ENCODE data around the gene FKBP4.
"Not testable (repeated sequence)": the region's sequence is repeated elsewhere in the genome, so short reads cannot be mapped to it uniquely, and the experiment has no call there.

Gene FKBP4, protein sequence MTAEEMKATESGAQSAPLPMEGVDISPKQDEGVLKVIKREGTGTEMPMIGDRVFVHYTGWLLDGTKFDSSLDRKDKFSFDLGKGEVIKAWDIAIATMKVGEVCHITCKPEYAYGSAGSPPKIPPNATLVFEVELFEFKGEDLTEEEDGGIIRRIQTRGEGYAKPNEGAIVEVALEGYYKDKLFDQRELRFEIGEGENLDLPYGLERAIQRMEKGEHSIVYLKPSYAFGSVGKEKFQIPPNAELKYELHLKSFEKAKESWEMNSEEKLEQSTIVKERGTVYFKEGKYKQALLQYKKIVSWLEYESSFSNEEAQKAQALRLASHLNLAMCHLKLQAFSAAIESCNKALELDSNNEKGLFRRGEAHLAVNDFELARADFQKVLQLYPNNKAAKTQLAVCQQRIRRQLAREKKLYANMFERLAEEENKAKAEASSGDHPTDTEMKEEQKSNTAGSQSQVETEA

DNA sequence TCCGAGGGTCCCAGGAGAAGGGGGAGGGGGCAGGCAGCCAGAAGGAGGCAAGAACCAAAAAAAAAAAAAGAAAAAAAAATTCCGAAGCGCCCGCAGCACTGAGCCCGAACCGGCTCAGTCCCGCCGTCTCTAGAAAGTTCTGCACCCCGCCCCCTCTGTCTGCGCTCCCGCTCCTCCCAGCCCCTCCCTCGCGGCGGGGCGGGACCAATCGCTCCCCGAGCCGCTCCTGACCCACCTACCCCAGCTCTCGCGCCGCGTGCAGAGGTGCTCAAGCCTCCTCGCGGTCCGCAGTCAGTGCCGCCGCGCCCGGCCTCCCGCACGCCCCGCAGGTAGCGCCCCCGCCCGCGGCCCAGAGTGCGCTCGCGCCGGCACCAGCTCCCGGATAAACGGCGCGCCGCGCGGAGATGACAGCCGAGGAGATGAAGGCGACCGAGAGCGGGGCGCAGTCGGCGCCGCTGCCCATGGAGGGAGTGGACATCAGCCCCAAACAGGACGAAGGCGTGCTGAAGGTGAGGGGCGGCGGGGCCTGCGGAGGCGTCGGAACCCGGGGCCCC, at the start of gene FKBP4:
TSS of gene FKBP4 (plus strand) at position 235 of the 554 bp plus-strand sequence. CDS start at position 405, 170 bp downstream.
- peak; percentile 83 for DNase-seq

DNA sequence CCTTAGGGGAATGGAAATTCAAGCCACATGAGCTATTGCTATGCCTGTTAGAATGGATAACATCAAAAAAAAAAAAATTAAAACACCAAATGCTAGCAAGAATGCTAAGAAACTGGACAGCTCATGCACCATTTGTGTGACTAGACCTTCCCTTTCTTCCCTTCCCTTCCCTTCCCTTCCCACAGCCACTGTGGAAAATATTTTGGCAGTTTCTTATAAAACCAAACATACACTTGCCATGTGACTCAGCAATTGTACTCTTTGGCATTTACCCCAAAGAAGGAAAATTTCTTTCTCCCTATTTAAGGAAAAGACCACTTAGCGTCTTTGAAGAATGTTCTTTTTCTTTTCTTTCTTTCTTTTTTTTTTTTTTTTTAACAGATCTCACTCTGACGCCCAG, 49.1 kb upstream of the FKBP4 start:
- no peak for DNase-seq

DNA sequence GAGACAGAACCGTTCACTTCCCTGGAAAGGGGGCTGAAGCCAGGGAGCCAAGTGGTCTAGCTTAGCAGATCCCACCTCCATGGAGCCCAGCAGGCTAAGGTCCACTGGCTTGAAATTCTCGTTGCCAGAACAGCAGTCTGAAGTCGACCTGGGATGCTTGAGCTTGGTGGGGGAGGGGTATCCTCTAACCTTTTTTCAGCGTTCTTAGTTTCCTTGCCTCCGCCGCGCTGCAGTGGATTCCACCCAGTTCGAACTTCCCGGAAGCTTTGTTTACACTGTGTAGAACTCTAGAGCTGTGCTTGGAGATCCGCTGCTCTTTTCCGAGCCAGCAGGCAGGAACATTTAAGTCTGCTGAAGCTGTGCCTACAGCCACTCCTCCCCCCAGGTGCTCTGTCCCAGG, 45.2 kb upstream of the FKBP4 start:
- DNase-seq: no peak

DNA sequence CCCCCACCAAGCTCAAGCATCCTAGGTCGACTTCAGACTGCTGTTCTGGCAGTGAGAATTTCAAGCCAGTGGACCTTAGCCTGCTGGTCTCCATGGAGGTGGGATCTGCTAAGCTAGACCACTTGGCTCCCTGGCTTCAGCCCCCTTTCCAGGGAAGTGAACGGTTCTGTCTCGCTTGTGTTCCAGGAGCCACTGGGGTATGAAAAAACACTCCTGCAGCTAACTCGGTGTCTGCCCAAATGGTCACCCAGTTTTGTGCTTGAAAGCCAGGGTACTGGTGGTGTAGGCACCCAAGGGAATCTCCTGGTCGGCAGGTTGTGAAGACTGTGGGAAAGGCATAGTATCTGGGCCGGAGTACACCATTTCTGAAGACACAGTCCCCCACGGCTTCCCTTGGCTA, 44.6 kb upstream of the FKBP4 start:
- no peak for DNase-seq

DNA sequence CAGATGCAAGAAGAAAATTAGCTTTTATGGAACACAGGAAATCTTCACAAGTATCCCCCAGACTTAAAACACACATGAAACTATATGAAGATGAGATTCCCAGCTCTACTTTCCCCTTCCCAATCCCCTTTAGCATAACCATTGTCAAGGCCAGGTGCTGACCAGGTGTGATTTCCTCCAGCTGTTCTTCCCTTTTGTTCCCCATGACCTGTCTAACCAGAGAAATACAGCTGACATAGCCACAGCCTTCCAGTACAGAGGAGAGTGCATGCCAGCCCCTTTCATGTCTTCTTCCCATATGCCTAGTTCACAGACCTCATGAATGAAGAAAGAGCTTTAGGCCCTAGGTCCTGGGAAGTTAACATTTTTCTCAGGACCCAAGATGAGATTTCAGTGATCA, 43.5 kb upstream of the FKBP4 start:
- no peak for DNase-seq

DNA sequence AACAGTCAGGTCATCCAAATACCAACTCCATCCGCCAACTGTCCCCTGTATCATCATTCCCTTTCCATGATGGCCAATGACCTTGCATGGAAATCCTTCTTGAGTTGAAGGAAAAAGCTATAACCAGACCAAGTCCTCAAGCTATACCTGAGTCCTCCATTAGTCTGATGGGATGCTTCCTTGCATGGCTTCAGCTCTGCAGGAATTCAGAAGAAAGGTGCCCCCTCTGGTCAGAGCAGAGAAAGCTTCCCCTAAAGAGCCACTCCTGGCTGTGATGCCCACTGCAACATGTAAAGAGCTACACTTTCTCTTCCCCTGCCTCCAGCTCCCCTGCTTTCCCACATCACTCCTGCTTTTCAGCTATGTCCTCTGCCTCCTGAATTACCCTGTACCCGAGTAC, 43.1 kb upstream of the FKBP4 start:
- DNase-seq: no peak

DNA sequence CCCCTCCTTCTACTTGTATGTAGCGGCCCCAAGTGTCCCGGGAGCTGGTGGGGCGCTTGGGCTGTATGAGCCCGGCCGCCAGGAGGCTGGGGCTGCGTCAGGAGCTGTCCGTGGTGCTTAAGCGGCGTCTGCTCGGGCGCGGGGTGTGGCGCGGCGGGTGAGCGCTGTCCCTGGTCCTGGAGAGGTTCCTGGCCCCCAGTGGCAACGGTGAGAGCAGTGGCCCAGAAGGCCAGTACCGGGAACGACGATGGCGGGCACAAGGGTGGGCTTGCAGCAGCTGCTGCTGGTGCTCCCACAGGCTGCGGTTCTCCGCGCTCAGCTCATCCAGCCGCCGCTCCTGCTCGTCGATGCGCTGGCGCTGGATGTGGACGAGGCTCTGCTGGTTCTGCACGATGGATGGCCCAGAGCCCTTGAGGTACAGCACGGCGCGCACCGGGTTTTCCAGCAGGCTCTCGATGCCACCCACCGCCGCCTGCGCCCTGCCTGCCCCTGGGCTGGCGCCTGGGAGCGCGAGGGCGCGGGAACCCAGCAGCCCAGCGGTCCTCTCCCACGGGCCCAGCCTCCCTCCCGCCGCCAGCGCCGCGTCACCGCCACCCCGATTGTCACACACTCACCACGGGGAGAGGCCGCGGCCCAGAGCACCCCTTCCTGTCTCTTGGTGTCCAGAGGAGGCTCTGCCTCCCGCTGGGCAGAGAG, 41.9 kb upstream of the FKBP4 start:
- peak; percentile 52 for DNase-seq

DNA sequence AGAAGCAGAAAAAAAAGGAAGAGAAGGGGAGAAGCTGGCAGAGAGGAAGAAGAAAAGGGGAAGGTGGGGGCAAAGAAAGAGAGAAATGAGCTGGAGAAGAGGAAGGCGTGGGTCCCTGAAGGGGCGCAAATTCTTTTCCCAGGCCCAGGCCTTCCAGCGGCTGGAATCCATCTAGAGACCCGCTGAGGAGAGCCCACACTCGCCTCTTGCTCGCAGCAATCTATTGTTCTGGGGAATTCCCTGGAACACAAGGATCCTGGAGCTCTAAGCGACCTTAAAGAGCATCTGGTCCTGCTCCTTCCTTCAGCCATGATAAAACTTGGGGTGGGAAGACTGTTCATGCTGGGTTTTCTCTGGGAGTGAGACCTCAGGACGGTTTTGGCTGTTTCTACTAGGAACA, 41.2 kb upstream of the FKBP4 start:
- DNase-seq: no peak

DNA sequence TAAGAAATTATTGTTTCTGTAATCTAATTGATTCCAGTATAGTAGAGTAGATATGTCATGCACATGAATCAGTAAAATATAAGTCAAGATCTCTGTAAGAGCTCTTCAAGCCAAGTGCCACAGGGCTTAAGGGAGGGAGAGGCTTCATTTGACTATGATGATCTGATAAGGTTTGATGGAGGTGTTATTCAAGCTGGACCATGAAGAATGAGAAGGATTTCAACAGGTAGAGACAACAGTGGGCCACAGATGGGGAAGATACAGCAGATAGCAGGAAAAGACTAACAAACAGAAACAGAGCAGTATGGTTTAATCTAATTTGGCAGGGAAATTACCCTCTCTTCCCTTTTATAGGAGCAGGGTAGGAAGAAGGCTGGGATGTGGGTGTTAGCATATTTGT, 40.6 kb upstream of the FKBP4 start:
- no peak for DNase-seq

DNA sequence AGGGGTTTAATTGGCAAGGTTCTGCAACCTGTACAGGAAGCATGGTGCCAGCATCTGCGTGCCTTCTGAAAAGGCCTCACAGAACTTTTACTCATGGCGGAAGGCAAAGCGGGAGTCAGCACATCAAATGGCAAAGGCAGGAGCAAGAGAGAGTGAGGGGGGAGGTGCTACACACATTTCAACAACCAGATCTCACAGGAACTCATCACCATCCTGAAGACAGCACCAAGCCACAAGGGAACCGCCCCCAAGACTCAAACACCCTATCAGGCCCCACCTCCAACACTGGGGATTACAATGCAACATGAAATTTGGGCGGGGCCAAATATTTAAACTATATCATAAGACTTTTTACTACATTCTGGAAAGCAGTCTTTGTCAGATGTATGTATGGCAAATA, 38.0 kb upstream of the FKBP4 start:
- no peak for DNase-seq

DNA sequence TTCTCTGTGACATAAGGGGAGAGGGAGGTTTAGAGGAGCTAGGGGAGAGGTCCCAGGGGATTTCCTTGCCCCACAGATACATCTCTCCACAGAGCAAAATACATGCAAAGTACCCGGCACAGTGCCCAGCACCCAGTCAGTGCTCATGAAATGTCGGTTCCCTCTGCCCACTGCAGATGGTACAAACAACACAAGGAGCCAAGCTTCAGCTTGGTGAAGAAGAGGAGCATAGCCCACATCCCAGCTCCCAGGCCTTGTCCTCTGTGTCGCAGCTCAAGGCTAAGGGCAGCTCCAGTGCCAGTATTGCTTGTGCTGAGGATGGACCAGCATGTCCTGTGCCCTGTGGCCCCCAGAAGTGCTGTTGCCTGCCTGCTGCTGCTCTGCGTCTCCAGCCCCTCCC, 35.0 kb upstream of the FKBP4 start:
- no peak for DNase-seq

DNA sequence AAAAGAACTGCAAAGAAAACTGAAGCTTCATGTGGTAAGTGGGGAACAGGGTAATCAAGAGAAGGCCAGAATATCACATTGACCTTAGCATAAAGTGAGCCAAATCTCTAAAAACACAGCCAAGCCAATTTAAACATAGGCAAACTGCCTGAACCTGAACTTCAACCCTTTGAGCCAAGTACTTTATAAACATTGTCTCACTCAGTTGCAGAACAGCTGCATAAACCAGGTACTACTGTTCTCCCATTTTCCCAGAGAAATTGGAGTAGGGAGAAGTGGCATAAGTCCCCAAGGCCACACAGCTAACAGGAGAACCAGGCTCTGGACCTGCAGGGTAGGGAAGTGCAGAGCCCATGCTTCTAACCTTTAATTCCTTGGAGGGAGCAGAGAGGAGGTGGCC, 30.4 kb upstream of the FKBP4 start:
- no peak for DNase-seq

DNA sequence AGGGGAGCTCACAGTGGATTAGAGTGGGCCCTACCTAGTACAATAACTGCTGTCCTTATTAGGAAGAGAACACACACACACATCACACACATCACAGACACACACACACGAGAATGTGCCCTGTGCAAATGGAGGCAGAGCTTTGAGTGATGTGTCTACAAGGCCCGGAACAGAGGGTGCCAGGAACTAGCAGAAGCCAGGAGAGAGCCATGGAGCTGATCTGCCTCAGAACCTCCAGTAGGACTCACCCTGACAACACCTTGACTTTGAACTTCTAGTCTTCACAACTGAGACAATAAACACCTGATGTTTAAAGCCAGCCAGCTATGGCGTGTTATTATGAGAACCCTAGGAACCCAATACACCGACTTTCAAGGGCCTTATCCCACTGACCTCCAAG, 29.7 kb upstream of the FKBP4 start:
- DNase-seq: no peak

DNA sequence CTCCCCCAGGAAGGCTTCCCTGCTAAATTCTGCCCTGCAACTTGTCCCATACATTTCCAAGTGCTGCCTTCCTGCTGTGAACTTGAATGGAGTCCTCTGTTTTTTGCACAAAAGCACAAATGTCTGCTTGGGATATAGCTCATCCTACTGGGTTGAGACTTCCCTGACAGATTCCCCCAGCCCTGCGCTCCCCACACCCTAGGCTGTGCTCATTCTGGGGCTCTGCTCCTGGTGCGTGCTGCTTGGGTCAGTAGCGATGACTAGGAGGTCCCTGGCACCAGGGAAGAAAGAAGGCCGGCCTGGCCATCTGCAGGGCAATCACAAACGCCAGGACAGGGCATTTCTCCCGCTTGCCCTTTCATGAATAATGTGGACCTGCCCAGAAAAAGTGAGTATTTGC, 29.2 kb upstream of the FKBP4 start:
- no peak for DNase-seq

DNA sequence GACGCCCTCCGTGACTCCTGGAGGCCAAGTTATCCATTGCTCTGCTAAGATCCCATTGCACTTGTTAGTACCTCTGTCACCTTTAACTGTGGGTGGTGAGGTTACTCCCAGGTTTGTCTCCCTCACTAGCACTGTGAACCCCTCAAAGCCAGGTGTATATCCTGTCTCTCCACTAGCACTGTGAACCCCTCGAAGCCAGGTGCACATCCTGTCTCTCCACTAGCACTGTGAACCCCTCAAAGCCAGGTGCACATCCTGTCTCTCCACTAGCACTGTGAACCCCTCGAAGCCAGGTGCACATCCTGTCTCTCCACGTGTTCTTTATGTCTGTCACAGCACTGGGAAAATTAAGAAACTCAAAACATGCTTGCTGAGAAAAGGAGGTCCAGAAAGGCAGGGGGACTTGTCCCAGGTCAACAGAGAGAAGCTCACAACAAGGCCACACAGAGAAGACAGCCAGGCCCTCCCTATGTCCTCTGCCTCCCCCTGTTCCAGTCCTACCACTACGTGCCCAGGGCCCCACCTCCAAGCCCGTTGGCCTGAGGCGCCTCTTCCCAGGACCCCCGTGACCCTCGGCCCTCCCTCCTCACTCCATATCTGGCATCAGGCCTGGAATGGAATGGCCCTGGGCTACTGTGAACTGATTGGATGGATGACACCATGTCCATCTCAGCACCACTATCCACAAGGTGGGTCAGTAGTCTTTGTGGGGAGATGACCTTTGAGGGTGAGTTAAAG, 26.4 kb upstream of the FKBP4 start:
- DNase-seq: no peak

DNA sequence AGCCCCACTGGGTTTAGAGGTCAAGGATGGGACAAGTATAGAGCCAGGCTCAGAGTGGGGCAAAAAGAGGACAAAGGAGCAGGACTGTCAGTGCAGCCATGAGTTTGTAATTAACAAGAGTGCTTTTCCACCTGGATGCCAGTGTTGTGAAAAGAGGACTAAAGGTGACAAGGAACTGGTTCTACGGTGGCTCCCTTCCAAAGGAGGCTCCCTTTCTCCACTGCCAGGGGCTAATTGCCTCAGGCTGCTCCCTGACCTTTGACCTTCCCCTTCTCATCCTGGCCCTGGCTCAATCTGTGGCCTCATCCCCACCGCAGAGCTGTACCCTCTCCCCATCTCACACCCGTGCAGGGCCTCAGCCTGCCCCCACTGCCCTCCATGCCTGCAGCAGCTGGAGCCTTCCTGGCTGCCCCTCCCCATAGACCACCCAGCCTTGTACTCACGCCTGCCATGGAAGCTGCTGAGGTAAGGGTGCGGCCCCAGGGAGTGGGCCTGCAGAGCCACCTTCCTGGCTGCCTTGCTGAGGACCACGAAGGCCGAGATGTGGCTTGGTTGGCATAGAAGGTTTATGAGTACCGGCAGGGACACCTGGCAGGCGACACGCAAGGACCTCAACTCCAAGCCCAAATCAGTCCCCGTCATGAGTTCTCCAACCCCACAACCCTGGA, 24.8 kb upstream of the FKBP4 start:
- no peak for DNase-seq

DNA sequence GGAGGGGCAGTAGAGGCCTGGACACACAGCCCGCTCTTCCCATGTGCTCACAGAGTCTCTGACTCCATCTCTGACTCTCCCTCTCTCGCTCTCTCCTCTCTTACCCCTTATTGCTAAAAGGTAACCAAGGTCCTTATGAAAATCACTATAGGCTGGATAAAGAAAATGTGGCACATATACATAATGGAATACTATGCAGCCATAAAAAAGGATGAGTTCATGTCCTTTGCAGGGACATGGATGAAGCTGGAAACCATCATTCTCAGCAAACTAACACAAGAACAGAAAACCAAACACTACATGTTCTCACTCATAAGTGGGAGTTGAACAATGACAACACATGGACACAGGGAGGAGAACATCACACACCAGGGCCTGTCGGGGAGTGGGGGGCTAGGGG, 24.2 kb upstream of the FKBP4 start:
- not testable (repeated sequence) for DNase-seq

DNA sequence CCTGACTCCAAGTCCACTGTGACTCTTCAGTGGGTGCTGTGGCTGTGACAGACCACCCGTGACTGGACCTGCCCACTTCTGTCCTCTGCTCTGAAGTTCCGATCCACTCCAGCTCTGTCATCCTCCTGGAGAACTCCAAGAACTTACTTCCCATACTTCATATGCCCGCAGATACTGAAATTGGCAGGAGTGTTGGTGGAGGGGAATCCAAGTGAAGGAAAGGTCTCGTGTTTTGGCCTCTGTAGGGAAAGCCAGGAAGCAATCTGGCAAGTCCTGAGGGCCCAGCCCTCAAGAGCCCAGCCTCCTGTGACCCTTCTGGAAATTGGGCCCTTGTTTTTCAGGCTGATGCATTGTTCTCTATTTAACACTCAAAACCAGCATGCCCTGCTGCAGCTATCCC, 22.4 kb upstream of the FKBP4 start:
- no peak for DNase-seq

DNA sequence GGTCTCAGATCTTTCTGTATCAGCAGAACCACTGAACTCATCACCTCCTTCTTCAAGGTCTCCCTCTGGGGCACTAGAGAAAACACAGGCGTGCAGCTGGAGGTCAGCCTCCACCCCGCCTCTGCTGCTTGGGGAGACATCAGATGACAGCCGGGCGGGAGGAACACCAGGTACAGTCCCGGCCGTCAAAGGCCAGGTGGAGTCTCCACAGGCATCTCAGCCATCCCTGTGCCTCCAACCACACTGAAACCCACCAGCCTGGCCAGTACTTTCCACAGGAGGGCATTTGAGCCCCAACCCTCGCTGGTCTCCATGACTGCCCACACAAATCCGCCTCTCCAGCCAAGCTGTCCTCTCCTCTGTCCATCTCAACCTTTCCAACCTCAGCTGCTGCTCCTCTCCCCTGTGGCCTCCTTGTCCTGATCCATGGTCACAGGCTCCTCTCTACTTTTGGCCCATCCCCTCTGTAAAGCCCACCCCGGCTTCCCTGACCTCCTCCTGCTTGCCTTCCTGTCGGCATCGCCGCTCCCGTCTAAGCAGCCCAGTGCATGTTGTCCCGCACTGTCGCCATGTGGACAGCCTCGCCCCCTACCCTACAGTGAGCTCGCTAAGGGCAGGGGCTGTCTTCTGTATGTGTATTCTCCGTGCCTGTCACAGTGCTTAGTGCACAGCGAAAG, 21.4 kb upstream of the FKBP4 start:
- no peak for DNase-seq

DNA sequence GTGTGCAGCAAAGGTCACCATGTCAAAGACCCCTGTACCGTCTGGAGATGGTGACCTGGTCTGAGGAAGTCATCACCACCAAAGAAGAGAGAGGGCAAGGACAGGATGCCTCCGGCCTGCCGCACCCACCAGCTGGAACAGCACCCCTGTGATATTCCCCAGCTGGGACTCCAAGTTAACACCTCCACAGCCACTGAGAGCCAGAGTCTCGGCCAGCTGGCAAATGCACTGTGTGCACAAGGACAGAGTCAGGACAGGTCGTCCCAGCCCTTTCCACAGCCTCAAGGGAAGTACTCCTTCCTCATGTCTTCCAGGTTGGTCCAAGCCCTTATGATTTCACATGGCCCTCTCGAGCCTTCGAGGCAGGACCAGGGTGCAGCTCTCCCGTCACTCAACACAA, 19.3 kb upstream of the FKBP4 start:
- DNase-seq: no peak

DNA sequence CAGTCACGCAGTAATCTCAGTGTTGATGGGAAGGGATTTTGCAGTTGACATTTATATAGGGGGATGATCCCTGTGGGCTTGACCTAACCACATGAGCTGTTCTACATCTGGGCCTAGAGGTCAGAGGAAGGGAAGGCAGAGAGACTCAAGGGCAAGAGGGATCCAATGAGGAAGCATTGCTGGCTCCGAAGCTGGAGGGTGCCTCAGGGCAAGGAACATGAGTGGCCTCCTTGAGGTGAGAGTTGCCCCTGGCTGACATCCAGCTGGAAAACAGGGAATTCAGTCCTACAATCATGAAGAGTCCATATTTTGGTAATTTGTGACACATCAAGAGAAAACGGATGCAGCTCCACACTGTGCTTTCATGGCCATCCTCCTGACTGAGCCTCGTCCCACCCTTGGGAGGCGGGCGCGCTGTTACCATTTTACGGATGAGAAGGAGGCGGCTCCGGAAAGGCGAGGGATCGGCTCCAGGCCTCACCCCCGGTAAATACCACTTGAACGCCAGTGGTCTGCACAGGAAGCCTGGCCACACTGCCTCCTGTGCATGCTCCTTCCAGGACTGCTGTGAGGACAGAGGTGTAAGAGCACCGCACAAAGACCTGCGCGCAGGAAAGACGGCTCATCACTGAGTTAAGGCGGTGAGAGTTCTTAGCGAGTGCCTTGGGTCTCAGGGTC, 18.5 kb upstream of the FKBP4 start:
- no peak for DNase-seq

DNA sequence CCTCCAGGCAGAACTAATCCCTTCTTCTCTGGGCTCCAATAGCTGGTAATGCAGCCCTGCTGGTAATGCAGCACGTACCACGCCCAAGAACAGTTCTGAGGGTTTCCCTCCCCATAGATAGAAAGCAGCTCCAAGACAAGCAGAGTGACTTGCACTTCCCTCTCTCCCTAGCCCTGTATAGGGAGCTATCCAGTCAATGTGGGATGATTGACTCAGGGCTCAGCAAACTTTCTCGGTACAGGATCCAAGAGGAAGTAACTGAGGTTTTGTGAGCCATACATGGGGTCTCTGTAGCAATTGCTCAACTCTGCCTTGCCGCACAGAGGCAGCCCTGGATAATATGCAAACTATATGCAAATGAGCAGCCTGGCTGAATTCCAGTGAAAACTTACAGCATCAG, 15.5 kb upstream of the FKBP4 start:
- DNase-seq: no peak
